ENCODE measurements around the gene PPP3R2. TPM values are rescaled to one million over a fixed set of nuclear protein-coding genes. Genes with fewer than 3 reads are reported as not detected.

Gene PPP3R2
- total RNA-seq, 3 donors from 2014 or later: not detected

GRCh38 chr9:101578378-101578777, 16.4 kb downstream of the PPP3R2 start:
- ATAC-seq (no peak), DNase-seq (no peak)
- Histone ChIP-seq H3K9me3 (no peaks in the 10 kb centered on the region), H3K4me1 (ENCODE audit: low read depth) (no peaks in the 10 kb centered on the region), H3K4me3 (no peak overlapping the region), H3K36me3 (ENCODE audit: low read depth) (no peaks in the 10 kb centered on the region)
- no peak for TF ChIP-seq CTCF (IDR thresholded peaks at IDR 0.05)
- intact Hi-C loops (cut with DNase I, micrococcal nuclease): no loop called here

GRCh38 chr9:101574731-101575333, 19.9 kb downstream of the PPP3R2 start:
- intact Hi-C loops (cut with DNase I, micrococcal nuclease): no loop called here
- no peak for TF ChIP-seq CTCF (IDR thresholded peaks at IDR 0.05)
- H3K36me3 ChIP-seq (ENCODE audit: low read depth): no peaks in the 10 kb centered on the region
- ATAC-seq: no peak
- H3K4me3 ChIP-seq: no peak overlapping the region
- no peaks in the 10 kb centered on the region for H3K9me3 ChIP-seq
- no peak for DNase-seq
- no peaks in the 10 kb centered on the region for H3K4me1 ChIP-seq (ENCODE audit: low read depth)

- H3K4me3 ChIP-seq: no peak overlapping the region
- H3K36me3 ChIP-seq (ENCODE audit: low read depth): no peaks in the 10 kb centered on the region
- H3K9me3 ChIP-seq: no peaks in the 10 kb centered on the region
- ATAC-seq: no peak
- TF ChIP-seq CTCF (IDR thresholded peaks at IDR 0.05): no peak
- intact Hi-C loops (cut with DNase I, micrococcal nuclease): no loop called here
- H3K4me1 ChIP-seq (ENCODE audit: low read depth): no peaks in the 10 kb centered on the region
- DNase-seq: no peak
These were observed 22.5 kb downstream of the PPP3R2 start for GRCh38 chr9:101572316-101572715.

- intact Hi-C loops (cut with DNase I, micrococcal nuclease): no loop called here
- H3K4me1 ChIP-seq (ENCODE audit: low read depth): no peaks in the 10 kb centered on the region
- H3K9me3 ChIP-seq: no peaks in the 10 kb centered on the region
- no peaks in the 10 kb centered on the region for H3K36me3 ChIP-seq (ENCODE audit: low read depth)
- DNase-seq (no peak), ATAC-seq (no peak)
- H3K4me3 ChIP-seq: no peak overlapping the region
- no peak for TF ChIP-seq CTCF (IDR thresholded peaks at IDR 0.05)
These were observed 23.7 kb downstream of the PPP3R2 start for GRCh38 chr9:101571114-101571513.

GRCh38 chr9:101569741-101570501, 24.8 kb downstream of the PPP3R2 start:
- H3K36me3 ChIP-seq (ENCODE audit: low read depth): no peaks in the 10 kb centered on the region
- no peak overlapping the region for H3K4me3 ChIP-seq
- TF ChIP-seq CTCF (IDR thresholded peaks at IDR 0.05): no peak
- H3K4me1 ChIP-seq (ENCODE audit: low read depth): no peaks in the 10 kb centered on the region
- no peak for DNase-seq
- no peak for ATAC-seq
- no peaks in the 10 kb centered on the region for H3K9me3 ChIP-seq
- intact Hi-C loops (cut with DNase I, micrococcal nuclease): no loop called here

Measured in mucosa of descending colon (tissue), 3 donors.